Measurements from ENCODE around the gene EFEMP2.

EFEMP2 gene

DNA sequence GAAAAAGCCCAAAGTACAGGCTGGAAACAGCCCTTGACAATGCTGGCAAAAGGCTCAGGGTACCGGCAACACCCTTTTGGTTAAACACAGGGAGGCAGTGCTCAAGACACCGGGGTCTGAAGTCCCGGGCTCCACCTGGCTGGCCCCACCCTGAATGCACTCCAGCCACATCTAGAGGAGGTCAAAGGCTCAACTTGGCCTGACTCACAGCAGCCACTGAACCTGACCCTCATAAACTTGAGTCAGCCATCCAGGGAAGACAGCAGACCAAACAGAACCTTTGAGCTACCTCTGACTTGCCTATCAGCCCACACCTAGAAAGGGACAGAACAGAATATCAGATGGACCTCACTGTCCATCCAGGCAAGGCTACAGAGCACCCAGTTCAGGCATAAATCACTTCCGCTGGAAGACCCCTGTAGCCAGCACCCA, 18.4 kb downstream of the EFEMP2 start:
- Histone ChIP-seq H3K4me2 (ENCODE audit: low read depth, low read length, poor library complexity, severe bottlenecking) (no peak overlapping the region), H3K4me3 (ENCODE audit: insufficient read depth, low read length, poor library complexity, severe bottlenecking) (no peak overlapping the region), H4K20me1 (ENCODE audit: low read depth, low read length) (peaks cover 16% of the 10 kb centered on the region), H3K9me2 (replicated peaks; ENCODE audit: insufficient read depth, low read length) (no peaks in the 10 kb centered on the region), H2AFZ (ENCODE audit: low read depth, low read length, severe bottlenecking) (no peak overlapping the region), H3K9ac (ENCODE audit: low read length) (no peak overlapping the region), H3K36me3 (ENCODE audit: low read length) (peaks cover 24% of the 10 kb centered on the region), H3K27ac (ENCODE audit: low read depth, low read length) (no peak overlapping the region), H3K79me2 (ENCODE audit: insufficient read depth, low read length) (peaks cover 28% of the 10 kb centered on the region), H3K9me3 (ENCODE audit: insufficient read depth, low read length) (no peaks in the 10 kb centered on the region), H3K27me3 (ENCODE audit: low read length) (no peaks in the 10 kb centered on the region), H3F3A (ENCODE audit: insufficient read depth) (peaks cover 34% of the 10 kb centered on the region)
- no peak for TF ChIP-seq EZH2phosphoT487 (conservative IDR thresholded peaks at IDR 0.05; ENCODE audit: low read length)
- no peak for TF ChIP-seq CTCF (IDR thresholded peaks at IDR 0.05; ENCODE audit: insufficient read depth, low read length, poor library complexity, severe bottlenecking)

DNA sequence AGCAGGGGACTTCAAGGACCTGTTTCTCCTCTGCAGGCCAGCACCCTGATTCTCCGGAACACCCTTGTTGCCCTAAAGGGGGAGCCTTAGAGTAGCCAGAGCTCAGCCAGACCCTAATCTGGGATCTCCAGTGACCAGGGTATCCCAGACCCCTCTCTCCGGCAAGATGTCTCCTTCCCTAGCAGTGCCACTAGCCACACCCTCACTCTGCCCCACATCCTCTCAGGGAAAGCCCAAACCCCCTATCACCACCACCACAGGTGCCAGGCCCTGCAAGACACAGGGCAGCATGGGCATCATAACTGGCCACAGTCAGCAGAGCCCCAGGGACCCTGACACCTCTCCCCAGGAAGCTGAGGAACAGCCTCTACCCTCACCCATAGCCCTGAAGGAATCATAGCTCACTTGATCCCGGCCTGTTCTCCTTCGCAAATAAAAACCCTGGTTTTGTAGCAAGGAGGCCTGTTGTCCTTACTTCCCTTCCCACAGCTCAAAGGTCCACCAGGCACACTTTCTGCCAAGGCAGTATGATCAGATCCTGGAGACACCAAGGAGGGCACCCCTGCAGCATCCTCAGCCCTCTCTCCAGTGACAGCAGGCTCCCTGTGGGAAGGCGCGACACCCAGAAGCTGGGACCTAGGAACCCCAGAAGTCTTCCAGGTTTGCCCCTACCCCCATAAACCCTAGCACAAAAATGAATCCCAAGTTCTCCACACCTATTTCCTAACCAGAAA, 19.2 kb downstream of the EFEMP2 start:
- H3K27me3 ChIP-seq (ENCODE audit: low read length): no peaks in the 10 kb centered on the region
- H3K9me2 ChIP-seq (replicated peaks; ENCODE audit: insufficient read depth, low read length): no peaks in the 10 kb centered on the region
- H3K27ac ChIP-seq (ENCODE audit: low read depth, low read length): no peak overlapping the region
- peaks cover 28% of the 10 kb centered on the region for H3K79me2 ChIP-seq (ENCODE audit: insufficient read depth, low read length)
- no peak overlapping the region for H3K4me3 ChIP-seq (ENCODE audit: insufficient read depth, low read length, poor library complexity, severe bottlenecking)
- peaks cover 16% of the 10 kb centered on the region for H4K20me1 ChIP-seq (ENCODE audit: low read depth, low read length)
- peaks cover 24% of the 10 kb centered on the region for H3K36me3 ChIP-seq (ENCODE audit: low read length)
- H2AFZ ChIP-seq (ENCODE audit: low read depth, low read length, severe bottlenecking): no peak overlapping the region
- TF ChIP-seq CTCF (IDR thresholded peaks at IDR 0.05; ENCODE audit: insufficient read depth, low read length, poor library complexity, severe bottlenecking): no peak
- H3K9ac ChIP-seq (ENCODE audit: low read length): no peak overlapping the region
- H3K9me3 ChIP-seq (ENCODE audit: insufficient read depth, low read length): no peaks in the 10 kb centered on the region
- peaks cover 27% of the 10 kb centered on the region for H3F3A ChIP-seq (ENCODE audit: insufficient read depth)
- H3K4me2 ChIP-seq (ENCODE audit: low read depth, low read length, poor library complexity, severe bottlenecking): no peak overlapping the region

DNA sequence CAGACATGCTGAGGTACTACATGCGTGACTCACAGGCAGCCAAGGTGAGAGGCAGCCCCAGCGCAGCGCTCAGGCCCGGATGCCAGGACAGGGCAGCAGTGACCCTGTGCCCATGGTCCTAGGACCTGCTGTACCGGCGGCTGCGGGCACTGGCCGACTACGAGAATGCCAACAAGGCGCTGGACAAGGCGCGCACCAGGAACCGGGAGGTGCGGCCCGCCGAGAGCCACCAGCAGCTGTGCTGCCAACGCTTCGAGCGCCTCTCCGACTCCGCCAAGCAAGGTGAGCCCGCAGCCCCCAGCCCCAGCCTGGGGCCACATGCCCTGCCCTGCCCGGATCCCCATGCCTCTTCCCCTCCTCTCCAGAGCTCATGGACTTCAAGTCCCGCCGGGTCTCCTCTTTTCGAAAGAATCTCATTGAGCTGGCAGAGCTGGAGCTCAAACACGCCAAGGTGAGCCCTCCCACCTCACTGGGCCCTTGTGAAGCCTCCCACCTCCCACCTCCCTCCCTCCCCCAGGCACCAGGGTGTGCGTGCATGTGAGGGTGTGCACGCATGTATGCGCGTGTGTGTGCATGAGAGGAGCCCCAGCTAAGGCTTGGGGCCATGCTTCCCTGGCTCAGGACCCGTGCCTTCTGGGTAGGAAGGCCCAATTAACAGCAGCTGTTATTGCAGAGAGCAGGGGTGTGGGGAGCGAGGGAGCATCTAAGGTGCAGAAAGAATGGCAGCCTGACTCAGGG, 19.9 kb downstream of the EFEMP2 start:
- peaks cover 26% of the 10 kb centered on the region for H3K79me2 ChIP-seq (ENCODE audit: insufficient read depth, low read length)
- peaks cover 24% of the 10 kb centered on the region for H3K36me3 ChIP-seq (ENCODE audit: low read length)
- TF ChIP-seq CTCF (IDR thresholded peaks at IDR 0.05; ENCODE audit: insufficient read depth, low read length, poor library complexity, severe bottlenecking) (no peak), EZH2phosphoT487 (conservative IDR thresholded peaks at IDR 0.05; ENCODE audit: low read length) (no peak)
- peaks cover 26% of the 10 kb centered on the region for H3F3A ChIP-seq (ENCODE audit: insufficient read depth)
- no peak overlapping the region for H3K27ac ChIP-seq (ENCODE audit: low read depth, low read length)
- H3K9me3 ChIP-seq (ENCODE audit: insufficient read depth, low read length): no peaks in the 10 kb centered on the region
- H3K4me2 ChIP-seq (ENCODE audit: low read depth, low read length, poor library complexity, severe bottlenecking): no peak overlapping the region
- no peaks in the 10 kb centered on the region for H3K9me2 ChIP-seq (replicated peaks; ENCODE audit: insufficient read depth, low read length)
- H3K9ac ChIP-seq (ENCODE audit: low read length): no peak overlapping the region
- H3K27me3 ChIP-seq (ENCODE audit: low read length): no peaks in the 10 kb centered on the region
- no peak overlapping the region for H2AFZ ChIP-seq (ENCODE audit: low read depth, low read length, severe bottlenecking)
- peaks cover 16% of the 10 kb centered on the region for H4K20me1 ChIP-seq (ENCODE audit: low read depth, low read length)
- no peak overlapping the region for H3K4me3 ChIP-seq (ENCODE audit: insufficient read depth, low read length, poor library complexity, severe bottlenecking)
